Measurements from ENCODE around the gene HERPUD1. TPM values are rescaled to one million over a fixed set of nuclear protein-coding genes. Genes with fewer than 3 reads are reported as not detected.
"Not testable (repeated sequence)": the region's sequence is repeated elsewhere in the genome, so short reads cannot be mapped to it uniquely, and the experiment has no call there.

The HERPUD1 gene
- total RNA-seq, 1 experiment from 2014 or later = 28.9 TPM

- TF ChIP-seq CTCF (conservative IDR thresholded peaks at IDR 0.05) = no peak
- Histone ChIP-seq H2BK120ac (ENCODE audit: low read depth, low read length, poor library complexity, severe bottlenecking) (no peak overlapping the region), H2AFZ (ENCODE audit: low read length) (no peak overlapping the region), H3K79me1 (ENCODE audit: insufficient read depth, low read depth, low read length, poor library complexity, severe bottlenecking) (no peaks in the 10 kb centered on the region), H3K27me3 (ENCODE audit: insufficient read depth, low read length) (peaks cover 6% of the 10 kb centered on the region; the same call in 1 of the 2 replicates), H3K18ac (ENCODE audit: insufficient read length, low read depth, low read length) (no peak overlapping the region), H4K5ac (ENCODE audit: insufficient read length, low read depth, low read length) (no peak overlapping the region), H4K8ac (replicated peaks; ENCODE audit: insufficient read length, low read depth, low read length) (no peak overlapping the region), H3T11ph (ENCODE audit: low read length) (no peak overlapping the region), H3K56ac (ENCODE audit: insufficient read length, low read depth, low read length) (no peak overlapping the region), H2BK12ac (ENCODE audit: insufficient read length, low read depth, low read length) (no peak overlapping the region), H4K91ac (ENCODE audit: insufficient read length, low read depth, low read length) (no peak overlapping the region), H3K4me1 (ENCODE audit: insufficient read depth, low read length) (no peaks in the 10 kb centered on the region), H3K9me3 (ENCODE audit: control insufficient read depth, low read depth, low read length) (no peaks in the 10 kb centered on the region), H2BK20ac (ENCODE audit: low read depth, low read length, poor library complexity, severe bottlenecking) (no peak overlapping the region), H2AK5ac (ENCODE audit: insufficient read length, low read length) (no peak overlapping the region), H3K4me2 (ENCODE audit: insufficient read depth, insufficient read length, low read length) (no peak overlapping the region), H3K79me2 (ENCODE audit: insufficient read depth, low read length) (no peaks in the 10 kb centered on the region), H2BK15ac (ENCODE audit: low read depth, low read length) (no peak overlapping the region), H2BK5ac (ENCODE audit: insufficient read length, low read length) (no peak overlapping the region), H3K23me2 (ENCODE audit: insufficient read length, low read depth, low read length, poor library complexity, severe bottlenecking) (peaks cover 2% of the 10 kb centered on the region), H3K27ac (ENCODE audit: insufficient read length, low read depth, low read length) (no peak overlapping the region), H3K9ac (ENCODE audit: extremely low read depth, insufficient read length, low read length) (no peak overlapping the region), H4K20me1 (ENCODE audit: control insufficient read depth, insufficient read depth, insufficient read length) (no peaks in the 10 kb centered on the region), H3K14ac (ENCODE audit: insufficient read depth, low read length) (no peak overlapping the region), H3K4ac (ENCODE audit: low read depth, low read length) (no peak overlapping the region), H3K23ac (ENCODE audit: insufficient read length, low read depth, low read length) (no peak overlapping the region)
- Mint-ChIP-seq H3K4me1 (peaks cover 12 to 32% of the 10 kb centered on the region in 2 experiments), H3K4me3 (no peak overlapping the region), H3K9me3 (no peaks in the 10 kb centered on the region), H3K27me3 (ENCODE audit: low read depth) (peaks cover 44% of the 10 kb centered on the region), H3K36me3 (ENCODE audit: insufficient read depth in 1 of 3, low read depth in 3 of 3) (no peaks in the 10 kb centered on the region; a peak in 1 of 7 replicates), H3K27ac (no peak overlapping the region)
- WGBS (ENCODE audit: extremely low coverage, insufficient read length, low lambda C conversion rate) = no CpG with 5 or more reads among the region's 1 CpG
- DNase-seq = no peak
These were observed 54.4 kb downstream of the HERPUD1 start for GRCh38 chr16:56986361-56986760.

DNA sequence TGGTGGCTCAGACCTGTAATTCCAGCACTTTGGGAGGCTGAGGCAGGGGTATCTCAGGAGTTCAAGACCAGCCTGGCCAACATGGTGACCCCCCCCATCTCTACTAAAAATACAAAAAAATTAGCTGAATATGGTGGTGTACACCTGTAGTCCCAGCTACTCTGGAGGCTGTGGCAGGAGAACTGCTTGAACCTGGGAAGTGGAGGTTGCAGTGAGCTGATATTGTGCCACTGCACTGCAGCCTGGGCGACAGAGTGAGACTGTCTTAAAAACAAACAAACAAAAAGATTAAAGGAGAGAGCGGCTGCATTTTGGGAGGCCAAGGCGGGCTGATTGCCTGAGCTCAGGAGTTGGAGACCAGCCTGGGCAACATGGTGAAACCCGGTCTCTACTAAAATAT, 55.0 kb downstream of the HERPUD1 start:
- H3K36me3 Mint-ChIP-seq (ENCODE audit: insufficient read depth in 1 of 3, low read depth in 3 of 3); H2BK5ac ChIP-seq (ENCODE audit: insufficient read length, low read length); H3K79me1 ChIP-seq (ENCODE audit: insufficient read depth, low read depth, low read length, poor library complexity, severe bottlenecking); H2AFZ ChIP-seq (ENCODE audit: low read length); H3K23ac ChIP-seq (ENCODE audit: insufficient read length, low read depth, low read length); H4K8ac ChIP-seq (replicated peaks; ENCODE audit: insufficient read length, low read depth, low read length); H3K14ac ChIP-seq (ENCODE audit: insufficient read depth, low read length); H3K9me3 ChIP-seq (ENCODE audit: control insufficient read depth, low read depth, low read length); H3K4me2 ChIP-seq (ENCODE audit: insufficient read depth, insufficient read length, low read length); H4K91ac ChIP-seq (ENCODE audit: insufficient read length, low read depth, low read length); H2BK12ac ChIP-seq (ENCODE audit: insufficient read length, low read depth, low read length); DNase-seq; H3K9me3 Mint-ChIP-seq; H3K27me3 ChIP-seq (ENCODE audit: insufficient read depth, low read length); H3K23me2 ChIP-seq (ENCODE audit: insufficient read length, low read depth, low read length, poor library complexity, severe bottlenecking); H3K4me1 ChIP-seq (ENCODE audit: insufficient read depth, low read length); H3K9ac ChIP-seq (ENCODE audit: extremely low read depth, insufficient read length, low read length); H4K20me1 ChIP-seq (ENCODE audit: control insufficient read depth, insufficient read depth, insufficient read length); H3K18ac ChIP-seq (ENCODE audit: insufficient read length, low read depth, low read length); H3K56ac ChIP-seq (ENCODE audit: insufficient read length, low read depth, low read length); H2BK20ac ChIP-seq (ENCODE audit: low read depth, low read length, poor library complexity, severe bottlenecking); H3K4me3 Mint-ChIP-seq; H3K27ac ChIP-seq (ENCODE audit: insufficient read length, low read depth, low read length); H3K27ac Mint-ChIP-seq; H2AK5ac ChIP-seq (ENCODE audit: insufficient read length, low read length); H3K79me2 ChIP-seq (ENCODE audit: insufficient read depth, low read length); H3T11ph ChIP-seq (ENCODE audit: low read length); H2BK15ac ChIP-seq (ENCODE audit: low read depth, low read length); H3K4ac ChIP-seq (ENCODE audit: low read depth, low read length); H4K5ac ChIP-seq (ENCODE audit: insufficient read length, low read depth, low read length); H2BK120ac ChIP-seq (ENCODE audit: low read depth, low read length, poor library complexity, severe bottlenecking): not testable (repeated sequence)
- Mint-ChIP-seq H3K27me3 (ENCODE audit: low read depth) (peaks cover 49% of the 10 kb centered on the region), H3K4me1 (peaks cover 15 to 31% of the 10 kb centered on the region in 2 experiments)
- no CpG with 5 or more reads among the region's 4 CpGs for WGBS (ENCODE audit: extremely low coverage, insufficient read length, low lambda C conversion rate)

Measured in H9 (cell line).